Panc1 (cell line): ENCODE measurements around the gene MSTO1. TPM values are rescaled to one million over a fixed set of nuclear protein-coding genes. Genes with fewer than 3 reads are reported as not detected.

ENCODE experiments used
- total RNA-seq: library from RNA; stranded (reverse); gene quantifications from one replicate; pipeline ENCODE4 v1.2.1, GENCODE V29; 2021; ENCODE audit not compliant: unreplicated experiment

MSTO1 gene
- total RNA-seq, 1 experiment from 2014 or later = 60.9 TPM

Other genes with a start within 250 kb of the MSTO1 start
- 40.9 TPM for gene ASH1L, start 47.4 kb upstream of the MSTO1 start, total RNA-seq
- gene YY1AP1, start 78.6 kb downstream of the MSTO1 start, total RNA-seq = 58.7 TPM
- 136 TPM for gene DAP3, start 78.9 kb downstream of the MSTO1 start, total RNA-seq
- gene GON4L, start 247.0 kb downstream of the MSTO1 start, total RNA-seq = 47.6 TPM
- gene SYT11, start 249.3 kb downstream of the MSTO1 start, total RNA-seq = 4.0 TPM